CD4-positive, alpha-beta T cell treated with Interleukin-6 at 100 ng/mL for 8 hours (primary cell): Measurements from ENCODE around the gene CHRNA9.
"Not testable (repeated sequence)": the region's sequence is repeated elsewhere in the genome, so short reads cannot be mapped to it uniquely, and the experiment has no call there.

Source experiments
- DNase-seq: peaks from one replicate; pipeline ENCODE4 v3.0.0-alpha.2; 2020; ENCODE audit warnings: mixed read lengths, low spot score

The CHRNA9 gene

GRCh38 chr4:40334591-40335524 is at the start of gene CHRNA9:
Gene CHRNA9 (plus strand): TSS chr4:40335333. CDS start chr4:40335468, 135 bp downstream.
- no peak for DNase-seq

GRCh38 chr4:40285692-40286091 is 49.4 kb upstream of the CHRNA9 start:
- no peak for DNase-seq

GRCh38 chr4:40288566-40288965 is 46.6 kb upstream of the CHRNA9 start:
- DNase-seq: no peak

- peak; percentile 53 for DNase-seq
Observed at GRCh38 chr4:40289366-40290188, 45.6 kb upstream of the CHRNA9 start.

- peak; percentile 24 for DNase-seq
Observed at GRCh38 chr4:40290611-40291186, 44.4 kb upstream of the CHRNA9 start.

GRCh38 chr4:40292313-40292759 is 42.8 kb upstream of the CHRNA9 start:
- DNase-seq: no peak

- DNase-seq: no peak
Observed at GRCh38 chr4:40294339-40294738, 40.8 kb upstream of the CHRNA9 start.

GRCh38 chr4:40295030-40295429 is 40.1 kb upstream of the CHRNA9 start:
- not testable (repeated sequence) for DNase-seq

- DNase-seq: no peak
Observed at GRCh38 chr4:40295572-40295971, 39.6 kb upstream of the CHRNA9 start.

GRCh38 chr4:40299126-40299525 is 36.0 kb upstream of the CHRNA9 start:
- DNase-seq: no peak

- no peak for DNase-seq
Observed at GRCh38 chr4:40299811-40300292, 35.3 kb upstream of the CHRNA9 start.

- no peak for DNase-seq
Observed at GRCh38 chr4:40300371-40301162, 34.6 kb upstream of the CHRNA9 start.

GRCh38 chr4:40301603-40302002 is 33.5 kb upstream of the CHRNA9 start:
- peak; percentile 92 for DNase-seq

GRCh38 chr4:40303751-40304150 is 31.4 kb upstream of the CHRNA9 start:
- no peak for DNase-seq

GRCh38 chr4:40305328-40306170 is 29.6 kb upstream of the CHRNA9 start:
- DNase-seq: peak; percentile 42

GRCh38 chr4:40306226-40306625 is 28.9 kb upstream of the CHRNA9 start:
- no peak for DNase-seq

- DNase-seq: no peak
Observed at GRCh38 chr4:40306976-40307375, 28.2 kb upstream of the CHRNA9 start.

- peak; percentile 82 for DNase-seq
Observed at GRCh38 chr4:40307627-40308497, 27.3 kb upstream of the CHRNA9 start.

GRCh38 chr4:40308528-40309122 is 26.5 kb upstream of the CHRNA9 start:
- DNase-seq: no peak
